ENCODE measurements around the gene RIBC1.

DNA sequence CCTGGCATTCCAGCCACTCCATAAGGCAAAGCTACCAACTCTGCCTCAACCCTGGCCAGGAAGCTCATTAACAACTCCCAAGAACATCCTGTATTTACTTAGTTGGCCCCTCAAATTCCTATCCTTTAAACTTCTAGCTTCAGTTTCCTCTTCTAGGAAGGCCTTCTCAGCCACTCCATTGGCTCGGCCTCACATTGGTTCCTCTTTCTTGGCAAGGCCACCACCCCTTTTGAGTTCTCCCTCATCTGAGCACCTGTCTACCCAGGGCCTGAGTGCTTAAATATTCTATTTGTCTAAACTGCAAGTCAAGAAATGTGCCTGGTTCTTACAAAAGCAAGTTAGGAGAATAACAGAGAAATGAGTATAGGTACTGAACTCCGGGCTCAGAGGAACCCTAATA, 10.2 kb upstream of the RIBC1 start:
- TF ChIP-seq, protein P1, sequence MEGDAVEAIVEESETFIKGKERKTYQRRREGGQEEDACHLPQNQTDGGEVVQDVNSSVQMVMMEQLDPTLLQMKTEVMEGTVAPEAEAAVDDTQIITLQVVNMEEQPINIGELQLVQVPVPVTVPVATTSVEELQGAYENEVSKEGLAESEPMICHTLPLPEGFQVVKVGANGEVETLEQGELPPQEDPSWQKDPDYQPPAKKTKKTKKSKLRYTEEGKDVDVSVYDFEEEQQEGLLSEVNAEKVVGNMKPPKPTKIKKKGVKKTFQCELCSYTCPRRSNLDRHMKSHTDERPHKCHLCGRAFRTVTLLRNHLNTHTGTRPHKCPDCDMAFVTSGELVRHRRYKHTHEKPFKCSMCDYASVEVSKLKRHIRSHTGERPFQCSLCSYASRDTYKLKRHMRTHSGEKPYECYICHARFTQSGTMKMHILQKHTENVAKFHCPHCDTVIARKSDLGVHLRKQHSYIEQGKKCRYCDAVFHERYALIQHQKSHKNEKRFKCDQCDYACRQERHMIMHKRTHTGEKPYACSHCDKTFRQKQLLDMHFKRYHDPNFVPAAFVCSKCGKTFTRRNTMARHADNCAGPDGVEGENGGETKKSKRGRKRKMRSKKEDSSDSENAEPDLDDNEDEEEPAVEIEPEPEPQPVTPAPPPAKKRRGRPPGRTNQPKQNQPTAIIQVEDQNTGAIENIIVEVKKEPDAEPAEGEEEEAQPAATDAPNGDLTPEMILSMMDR (conservative IDR thresholded peaks at IDR 0.05; ENCODE audit: low read length), result no peak
- TF ChIP-seq EZH2phosphoT487 (IDR thresholded peaks at IDR 0.05; ENCODE audit: borderline replicate concordance, low read depth, low read length), result no peak
